Measurements from ENCODE around the gene RBM38.

The RBM38 gene

GRCh38 chr20:57388953-57389694 is 2.1 kb upstream of the RBM38 start:
- TF ChIP-seq, protein P1, sequence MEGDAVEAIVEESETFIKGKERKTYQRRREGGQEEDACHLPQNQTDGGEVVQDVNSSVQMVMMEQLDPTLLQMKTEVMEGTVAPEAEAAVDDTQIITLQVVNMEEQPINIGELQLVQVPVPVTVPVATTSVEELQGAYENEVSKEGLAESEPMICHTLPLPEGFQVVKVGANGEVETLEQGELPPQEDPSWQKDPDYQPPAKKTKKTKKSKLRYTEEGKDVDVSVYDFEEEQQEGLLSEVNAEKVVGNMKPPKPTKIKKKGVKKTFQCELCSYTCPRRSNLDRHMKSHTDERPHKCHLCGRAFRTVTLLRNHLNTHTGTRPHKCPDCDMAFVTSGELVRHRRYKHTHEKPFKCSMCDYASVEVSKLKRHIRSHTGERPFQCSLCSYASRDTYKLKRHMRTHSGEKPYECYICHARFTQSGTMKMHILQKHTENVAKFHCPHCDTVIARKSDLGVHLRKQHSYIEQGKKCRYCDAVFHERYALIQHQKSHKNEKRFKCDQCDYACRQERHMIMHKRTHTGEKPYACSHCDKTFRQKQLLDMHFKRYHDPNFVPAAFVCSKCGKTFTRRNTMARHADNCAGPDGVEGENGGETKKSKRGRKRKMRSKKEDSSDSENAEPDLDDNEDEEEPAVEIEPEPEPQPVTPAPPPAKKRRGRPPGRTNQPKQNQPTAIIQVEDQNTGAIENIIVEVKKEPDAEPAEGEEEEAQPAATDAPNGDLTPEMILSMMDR (IDR thresholded peaks at IDR 0.05; ENCODE audit: extremely low read depth, missing control alignments): peak; percentile 33
- peak; percentile 90 for DNase-seq (ENCODE audit: low spot score)

DNA sequence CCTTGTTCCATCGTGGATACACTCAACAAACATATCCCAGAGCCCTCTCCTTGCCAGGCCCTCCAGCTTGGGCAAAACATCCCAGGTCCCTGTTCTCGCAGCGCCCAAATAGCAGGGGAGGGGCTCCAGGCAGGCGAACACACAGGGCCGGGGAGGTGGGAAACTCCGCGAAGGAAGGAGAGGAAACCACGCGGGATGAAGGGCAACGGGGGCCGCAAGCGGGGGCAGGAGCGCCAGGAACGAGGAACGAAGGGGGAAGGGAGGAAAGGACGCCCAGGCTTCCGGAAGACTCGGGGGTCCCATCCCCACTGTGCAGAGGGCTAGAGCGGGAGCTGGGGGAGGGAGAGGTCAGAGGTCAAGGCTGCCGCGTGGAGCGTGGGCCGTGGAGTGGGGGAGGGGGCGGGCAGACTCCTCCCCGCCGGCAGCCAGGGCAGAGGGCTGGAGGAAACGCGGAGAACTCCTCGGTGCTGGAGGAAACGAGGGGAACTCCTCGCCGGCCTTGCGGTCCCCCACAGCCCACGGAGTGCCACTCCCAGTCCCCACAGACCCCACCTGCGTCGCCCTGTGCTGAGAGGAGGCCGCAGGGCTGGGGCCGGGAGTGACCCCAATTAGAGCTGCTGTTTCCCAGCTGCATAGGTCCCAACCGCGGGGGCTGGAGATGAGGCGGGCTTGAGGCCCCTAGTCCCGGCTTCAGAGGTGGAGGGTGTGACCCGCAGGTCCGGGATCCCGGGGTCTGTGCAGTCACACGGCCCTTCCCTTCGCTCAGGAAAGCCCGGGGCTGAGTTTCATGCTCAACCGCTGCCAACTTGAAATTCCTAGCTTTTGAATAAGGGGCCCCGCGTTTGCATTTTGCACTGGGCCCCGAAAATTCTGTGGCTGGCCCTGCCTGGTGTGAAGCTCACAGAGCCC is 1.2 kb upstream of the RBM38 start:
- TF ChIP-seq, protein P1 (IDR thresholded peaks at IDR 0.05; ENCODE audit: extremely low read depth, missing control alignments): no peak
- peak; percentile 78 for DNase-seq (ENCODE audit: low spot score)

DNA sequence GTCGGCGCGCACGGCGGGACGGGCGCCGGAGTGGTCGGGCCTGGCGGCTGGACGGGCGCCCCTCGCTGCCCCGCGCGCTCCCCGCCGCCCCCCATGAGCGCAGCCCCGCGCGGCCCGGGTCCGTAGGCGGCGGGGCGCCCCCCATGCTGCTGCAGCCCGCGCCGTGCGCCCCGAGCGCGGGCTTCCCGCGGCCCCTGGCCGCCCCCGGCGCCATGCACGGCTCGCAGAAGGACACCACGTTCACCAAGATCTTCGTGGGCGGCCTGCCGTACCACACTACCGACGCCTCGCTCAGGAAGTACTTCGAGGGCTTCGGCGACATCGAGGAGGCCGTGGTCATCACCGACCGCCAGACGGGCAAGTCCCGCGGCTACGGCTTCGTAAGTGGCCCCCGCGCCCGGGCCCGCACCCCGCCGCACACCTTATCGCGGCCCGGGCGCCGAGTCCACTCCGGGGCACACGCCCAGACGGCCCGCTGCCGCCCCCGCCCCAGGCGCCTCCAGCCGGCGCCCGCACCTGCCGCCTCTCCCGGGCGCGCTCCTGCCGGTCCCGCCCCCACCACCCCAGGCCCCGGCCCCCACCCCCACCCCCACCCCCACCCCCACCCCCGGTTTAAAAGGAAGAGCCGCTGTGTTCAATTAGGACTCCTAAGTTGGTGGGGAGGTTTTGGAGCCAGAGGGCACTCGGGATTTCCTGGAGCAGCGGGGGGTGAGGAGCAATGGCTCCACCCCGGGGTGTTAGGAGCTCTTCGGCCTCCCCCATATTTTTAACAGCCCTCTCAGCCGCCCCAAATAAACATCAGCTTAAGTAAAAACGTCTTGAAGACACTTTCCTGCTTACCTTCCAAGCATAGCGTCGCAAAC is 474 bp downstream of the RBM38 start:
- peak; percentile 57 for DNase-seq (ENCODE audit: low spot score)
- TF ChIP-seq, protein P1 (IDR thresholded peaks at IDR 0.05; ENCODE audit: extremely low read depth, missing control alignments): no peak

- TF ChIP-seq, protein P1 (IDR thresholded peaks at IDR 0.05; ENCODE audit: extremely low read depth, missing control alignments): no peak
- DNase-seq (ENCODE audit: low spot score): peak; percentile 56
Observed at GRCh38 chr20:57392512-57393271, 1.5 kb downstream of the RBM38 start.

- TF ChIP-seq, protein P1 (IDR thresholded peaks at IDR 0.05; ENCODE audit: extremely low read depth, missing control alignments): no peak
- DNase-seq (ENCODE audit: low spot score): no peak
Observed at GRCh38 chr20:57393321-57394120, 2.3 kb downstream of the RBM38 start.

All from GM20000 (cell line).